ENCODE data around the gene CLDN19. TPM values are rescaled to one million over a fixed set of nuclear protein-coding genes. Genes with fewer than 3 reads are reported as not detected.
"Not testable (repeated sequence)": the region's sequence is repeated elsewhere in the genome, so short reads cannot be mapped to it uniquely, and the experiment has no call there.

The CLDN19 gene
- total RNA-seq, 3 donors from 2014 or later: 2.9 to 3.1 TPM; not detected in 1

- DNase-seq (ENCODE audit: low spot score in 2 of 2): no peak
- intact Hi-C loops (cut with DNase I; ENCODE audit: low total_unique reads): no loop called here
These were observed 13.0 kb upstream of the CLDN19 start for GRCh38 chr1:42753070-42753469.

GRCh38 chr1:42752284-42752683 lies 12.2 kb upstream of the CLDN19 start:
- intact Hi-C loops (cut with DNase I; ENCODE audit: low total_unique reads): no loop called here
- no peaks in the 10 kb centered on the region for H3K9me3 ChIP-seq
- no peak for DNase-seq (ENCODE audit: low spot score in 2 of 2)
- no peak for TF ChIP-seq POLR2AphosphoS5 (IDR thresholded peaks at IDR 0.05)
- no peak for TF ChIP-seq CTCF (IDR thresholded peaks at IDR 0.05)
- TF ChIP-seq POLR2A (IDR thresholded peaks at IDR 0.05): no peak
- H3K4me3 ChIP-seq: no peak overlapping the region
- H3K27me3 ChIP-seq: no peaks in the 10 kb centered on the region
- no peak overlapping the region for H3K27ac ChIP-seq
- no peaks in the 10 kb centered on the region for H3K4me1 ChIP-seq
- peaks cover 4% of the 10 kb centered on the region for H3K36me3 ChIP-seq

More at GRCh38 chr1:42753070-42753469, 13.0 kb upstream of the CLDN19 start:
- H3K27me3 ChIP-seq: no peaks in the 10 kb centered on the region
- H3K36me3 ChIP-seq: peaks cover 4% of the 10 kb centered on the region
- H3K4me3 ChIP-seq: no peak overlapping the region
- H3K9me3 ChIP-seq: no peaks in the 10 kb centered on the region
- H3K4me1 ChIP-seq: no peaks in the 10 kb centered on the region
- no peak for TF ChIP-seq CTCF (IDR thresholded peaks at IDR 0.05)
- TF ChIP-seq POLR2A (IDR thresholded peaks at IDR 0.05): no peak
- no peak for TF ChIP-seq POLR2AphosphoS5 (IDR thresholded peaks at IDR 0.05)
- H3K27ac ChIP-seq: no peak overlapping the region

- H3K36me3 ChIP-seq; H3K4me3 ChIP-seq; H3K9me3 ChIP-seq; DNase-seq (ENCODE audit: low spot score in 2 of 2); intact Hi-C loops (cut with DNase I; ENCODE audit: low total_unique reads); H3K27ac ChIP-seq; H3K27me3 ChIP-seq; H3K4me1 ChIP-seq: not testable (repeated sequence)
These were observed 11.6 kb upstream of the CLDN19 start for GRCh38 chr1:42751511-42752070.

- no peaks in the 10 kb centered on the region for H3K27me3 ChIP-seq
- H3K36me3 ChIP-seq: peaks cover 4% of the 10 kb centered on the region
- no peak overlapping the region for H3K27ac ChIP-seq
- no peaks in the 10 kb centered on the region for H3K9me3 ChIP-seq
- no peak overlapping the region for H3K4me3 ChIP-seq
- H3K4me1 ChIP-seq: no peaks in the 10 kb centered on the region
- TF ChIP-seq POLR2A (IDR thresholded peaks at IDR 0.05) (no peak), CTCF (IDR thresholded peaks at IDR 0.05) (no peak), POLR2AphosphoS5 (IDR thresholded peaks at IDR 0.05) (no peak)
- DNase-seq (ENCODE audit: low spot score in 2 of 2): no peak
- intact Hi-C loops (cut with DNase I; ENCODE audit: low total_unique reads): no loop called here
These were observed 10.0 kb upstream of the CLDN19 start for GRCh38 chr1:42750041-42750440.

- H3K27me3 ChIP-seq: no peaks in the 10 kb centered on the region
- H3K9me3 ChIP-seq: no peaks in the 10 kb centered on the region
- no peak overlapping the region for H3K4me3 ChIP-seq
- no peak for DNase-seq (ENCODE audit: low spot score in 2 of 2)
- TF ChIP-seq POLR2A (IDR thresholded peaks at IDR 0.05) (no peak), CTCF (IDR thresholded peaks at IDR 0.05) (no peak), POLR2AphosphoS5 (IDR thresholded peaks at IDR 0.05) (no peak)
- peaks cover 4% of the 10 kb centered on the region for H3K36me3 ChIP-seq
- intact Hi-C loops (cut with DNase I; ENCODE audit: low total_unique reads): no loop called here
- H3K27ac ChIP-seq: no peak overlapping the region
- no peaks in the 10 kb centered on the region for H3K4me1 ChIP-seq
These were observed 8.7 kb upstream of the CLDN19 start for GRCh38 chr1:42748461-42749410.
